Measurements from ENCODE around the gene DTNB.

The DTNB gene

GRCh38 chr2:25402477-25402876 is 270.9 kb downstream of the DTNB start:
- no peak for DNase-seq
- H3K27me3 ChIP-seq (ENCODE audit: insufficient read depth, low read depth, severe bottlenecking), result no peaks in the 10 kb centered on the region
- no peaks in the 10 kb centered on the region for H3K9me3 ChIP-seq (ENCODE audit: severe bottlenecking)
- H3K27ac ChIP-seq, result no peak overlapping the region
- no peak for TF ChIP-seq CTCF (IDR thresholded peaks at IDR 0.05; ENCODE audit: low read depth, low read length)
- no peak overlapping the region for H3K4me3 ChIP-seq (ENCODE audit: low read depth, low read length)
- no peaks in the 10 kb centered on the region for H3K36me3 ChIP-seq

- H3K27me3 ChIP-seq (ENCODE audit: insufficient read depth, low read depth, severe bottlenecking), result no peaks in the 10 kb centered on the region
- TF ChIP-seq CTCF (IDR thresholded peaks at IDR 0.05; ENCODE audit: low read depth, low read length), result no peak
- no peaks in the 10 kb centered on the region for H3K9me3 ChIP-seq (ENCODE audit: severe bottlenecking)
- H3K27ac ChIP-seq, result peak overlapping the region; percentile 30
- H3K4me3 ChIP-seq (ENCODE audit: low read depth, low read length), result no peak overlapping the region
- peak; percentile 55 for DNase-seq
- no peaks in the 10 kb centered on the region for H3K36me3 ChIP-seq
Measured at GRCh38 chr2:25401307-25402026, 271.9 kb downstream of the DTNB start.

GRCh38 chr2:25400576-25401216 is 272.7 kb downstream of the DTNB start:
- TF ChIP-seq CTCF (IDR thresholded peaks at IDR 0.05; ENCODE audit: low read depth, low read length), result no peak
- no peak for DNase-seq
- Histone ChIP-seq H3K27me3 (ENCODE audit: insufficient read depth, low read depth, severe bottlenecking) (no peaks in the 10 kb centered on the region), H3K27ac (peak overlapping the region; percentile 30), H3K9me3 (ENCODE audit: severe bottlenecking) (no peaks in the 10 kb centered on the region), H3K36me3 (no peaks in the 10 kb centered on the region; the same call in 1 of the 2 replicates), H3K4me3 (ENCODE audit: low read depth, low read length) (no peak overlapping the region)

- Histone ChIP-seq H3K27me3 (ENCODE audit: insufficient read depth, low read depth, severe bottlenecking) (no peaks in the 10 kb centered on the region), H3K9me3 (ENCODE audit: severe bottlenecking) (no peaks in the 10 kb centered on the region), H3K36me3 (no peaks in the 10 kb centered on the region; the same call in 1 of the 2 replicates), H3K27ac (peak overlapping the region; percentile 30; the same call in 1 of the 2 replicates), H3K4me3 (ENCODE audit: low read depth, low read length) (no peak overlapping the region)
- no peak for DNase-seq
- TF ChIP-seq CTCF (IDR thresholded peaks at IDR 0.05; ENCODE audit: low read depth, low read length), result no peak
Measured at GRCh38 chr2:25400169-25400568, 273.2 kb downstream of the DTNB start.

GRCh38 chr2:25398534-25398933 is 274.8 kb downstream of the DTNB start:
- Histone ChIP-seq H3K27me3 (ENCODE audit: insufficient read depth, low read depth, severe bottlenecking) (no peaks in the 10 kb centered on the region), H3K4me3 (ENCODE audit: low read depth, low read length) (no peak overlapping the region), H3K27ac (no peak overlapping the region), H3K9me3 (ENCODE audit: severe bottlenecking) (peaks cover 2% of the 10 kb centered on the region), H3K36me3 (no peaks in the 10 kb centered on the region; the same call in 1 of the 2 replicates)
- TF ChIP-seq CTCF (IDR thresholded peaks at IDR 0.05; ENCODE audit: low read depth, low read length), result no peak
- no peak for DNase-seq
